Heart left ventricle (tissue), 13 donors: ENCODE data around the gene BACH2.

Source experiments
- CTCF ChIP-seq, 12 donors: fragments of 200-600 bp; sonication (generic) in 4 of 12; IDR thresholded peaks; one replicate each; pipeline versions ENCODE4 v1.5.0 to v1.8.0; 2018 to 2022; ENCODE audit warnings: antibody characterized with exemption in 12 of 12, mild to moderate bottlenecking in 5 of 12
- POLR2A ChIP-seq, 2 donors: fragments of 450-650 bp; IDR thresholded peaks; one replicate each; pipeline ENCODE4 v1.6.1; 2017; ENCODE audit warnings: antibody characterized with exemption in 2 of 2, mild to moderate bottlenecking in 2 of 2, moderate library complexity in 2 of 2
- donor health status: ischemic (EF 13 %, LVEDD 7.1; RV severe dilation, severe dysfunction).
- donor health status: DM: no; HTN: yes; CAD: no.
- donor health status: DM: no; HTN: no; CAD: no.
- donor health status: ischemic (EF 25% LVEDD 6.9; RV normal size, moderate dysfunction).
- donor health status: ischemic (EF 25% LVEDD 5.7; RV mildly dilated, moderate dysfunction).
- donor health status: ischemic (EF 35%, LVEDD 5.7; RV mildly dilated, moderate dysfunction).
- donor health status: nonischemic (EF 11% LVEDD 7.7; RV severe dilation, severe dysfunction).
- donor health status: DM: yes; HTN: yes; CAD: no.
- donor health status: PGD.
- donor health status: ischemic (EF 29% LVEDD 5.4; RV normal size, mild dysfunction).
- donor health status: nonischemic (EF 23%, LVEDD 6.1; RV moderate dilation, normal function).

DNA sequence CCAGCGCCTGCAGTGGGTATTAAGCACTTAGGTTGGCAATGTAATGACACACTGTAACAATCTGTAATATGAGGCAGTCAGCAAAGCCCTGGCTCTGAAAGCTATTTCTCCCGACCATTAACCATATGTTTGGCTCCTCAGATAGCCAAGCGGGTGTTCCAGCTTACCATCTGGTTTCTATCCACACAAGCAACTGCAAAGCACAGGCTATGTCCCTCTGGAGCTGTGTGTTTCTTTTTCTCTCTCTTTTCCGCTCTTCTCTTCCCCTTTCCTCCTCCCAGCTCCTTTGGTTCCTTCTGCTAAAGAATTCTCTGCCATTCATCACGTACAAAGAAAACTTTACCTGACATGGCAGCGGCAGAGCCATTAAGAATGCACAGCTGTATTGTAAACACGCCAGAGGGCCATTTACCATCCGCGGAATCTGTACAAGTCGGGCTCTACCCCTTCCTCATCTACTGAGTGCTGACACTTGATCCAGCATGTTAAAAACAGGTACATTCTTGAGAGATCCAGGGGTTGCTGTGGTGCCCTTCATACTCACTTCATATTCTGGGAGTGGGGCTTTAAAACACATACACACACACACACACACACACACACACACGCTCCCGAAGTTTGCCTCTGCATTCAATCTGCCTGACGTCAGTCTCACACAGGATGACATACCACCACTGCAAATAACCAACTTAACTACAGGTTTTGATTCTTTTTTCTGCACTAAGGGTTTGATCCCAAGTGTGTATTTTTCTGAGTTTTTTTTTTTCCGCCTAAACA lies 77.2 kb downstream of the BACH2 start:
- TF ChIP-seq POLR2A (IDR thresholded peaks at IDR 0.05): no peak
- TF ChIP-seq CTCF (IDR thresholded peaks at IDR 0.05): no peak
